Activated naive CD4-positive, alpha-beta T cell treated with anti-CD3 and anti-CD28 coated beads, Interleukin-2, amount 10 ng/mL, durations not matched to agents 7 days and 5 days (primary cell): Measurements from ENCODE around the gene SMARCA2.

ENCODE experiments used
- CTCF ChIA-PET: fragments of 350-600 bp; sonication (Branson Sonifier 250); formaldehyde crosslinking; loops from one replicate; lab custom pipeline; 2021; ENCODE audit warnings: antibody characterized with exemption; lab: Charles Lee
- DNase-seq: peaks from one replicate; pipeline ENCODE4 v3.0.0-alpha.2; 2020
- H3K27ac Mint-ChIP-seq: one replicate; pipeline ENCODE4 v1.8.0; 2021; ENCODE audit warnings: mild to moderate bottlenecking, moderate library complexity, mixed read lengths
- H3K27me3 Mint-ChIP-seq: one replicate; pipeline ENCODE4 v1.8.0; 2021; ENCODE audit warnings: mild to moderate bottlenecking, mixed read lengths
- H3K36me3 Mint-ChIP-seq: one replicate; pipeline ENCODE4 v1.8.0; 2021; ENCODE audit warnings: mixed read lengths
- H3K4me1 Mint-ChIP-seq: one replicate; pipeline ENCODE4 v1.8.0; 2021; ENCODE audit warnings: mixed read lengths
- H3K4me3 Mint-ChIP-seq: one replicate; pipeline ENCODE4 v1.8.0; 2021; ENCODE audit warnings: mild to moderate bottlenecking, moderate library complexity, mixed read lengths
- H3K9me3 Mint-ChIP-seq: one replicate; pipeline ENCODE4 v1.8.0; 2021; ENCODE audit warnings: mixed read lengths

SMARCA2 gene

DNA sequence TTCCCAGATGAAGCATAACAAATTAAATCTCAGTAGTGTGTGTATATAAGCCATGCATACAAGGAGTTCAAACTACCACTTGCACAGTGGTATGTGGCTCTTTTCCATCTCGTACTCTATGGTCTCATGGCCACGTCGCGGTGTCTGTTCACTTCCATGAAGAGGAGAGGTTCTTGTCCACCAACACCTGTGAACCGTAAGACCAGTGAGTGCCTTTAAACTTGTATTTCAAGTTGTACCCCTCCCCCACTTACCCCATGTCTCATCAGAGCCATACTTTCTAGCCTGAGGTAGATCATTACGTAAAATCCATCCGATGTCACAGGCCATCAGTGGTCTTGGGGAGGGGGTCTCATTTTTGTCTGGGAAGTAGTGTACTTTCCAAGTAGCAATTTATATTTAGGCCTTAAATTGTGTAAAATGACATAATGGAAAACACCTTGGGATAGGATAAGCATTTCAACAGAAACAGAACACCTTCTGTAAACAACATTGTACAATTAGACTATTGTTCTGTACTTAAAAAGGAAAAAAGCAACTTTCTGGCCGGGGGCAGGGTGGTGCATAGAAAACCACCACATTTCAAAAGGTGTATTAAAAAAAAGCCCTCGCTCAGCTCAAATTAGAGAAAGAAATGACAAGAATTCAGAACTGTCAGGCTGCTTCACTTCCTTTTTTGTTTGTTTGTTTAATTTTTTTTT, 163.0 kb downstream of the SMARCA2 start:
- Mint-ChIP-seq H3K4me3 (no peak overlapping the region), H3K27me3 (no peaks in the 10 kb centered on the region), H3K9me3 (no peaks in the 10 kb centered on the region), H3K4me1 (peaks cover 3% of the 10 kb centered on the region), H3K27ac (no peak overlapping the region), H3K36me3 (peaks cover 22% of the 10 kb centered on the region)
- no peak for DNase-seq
- CTCF ChIA-PET = interaction anchor here (0.5 to 3.6 kb wide), 4 partner anchors 22 to 46 kb away, joined by 3 to 18 read pairs (median 4); no protein-coding TSS in a partner anchor

DNA sequence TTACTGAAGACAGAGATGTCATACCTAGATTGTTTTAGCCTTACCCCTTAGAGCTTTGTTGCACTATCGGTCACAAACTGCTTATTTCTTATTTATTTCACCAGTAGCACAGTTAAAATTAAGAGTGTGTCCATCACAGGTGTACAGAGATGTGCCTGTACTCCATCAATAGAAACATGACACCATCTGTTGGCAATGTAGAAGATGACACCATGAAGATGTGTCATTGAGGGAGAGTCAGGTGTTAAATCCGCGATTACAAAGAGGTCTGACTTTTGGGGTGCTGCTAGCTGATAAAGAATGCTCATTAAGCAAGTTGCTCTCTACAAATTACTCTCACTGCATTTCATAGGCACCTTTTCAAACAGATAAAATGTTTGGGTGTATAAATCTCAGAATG, 164.4 kb downstream of the SMARCA2 start:
- CTCF ChIA-PET = interaction anchor here (0.6 to 3.6 kb wide), 5 partner anchors 12 to 92 kb away, joined by 3 to 18 read pairs (median 3); no protein-coding TSS in a partner anchor
- H3K4me3 Mint-ChIP-seq = no peak overlapping the region
- H3K27ac Mint-ChIP-seq = no peak overlapping the region
- DNase-seq = no peak
- H3K27me3 Mint-ChIP-seq = no peaks in the 10 kb centered on the region
- H3K4me1 Mint-ChIP-seq = no peaks in the 10 kb centered on the region
- peaks cover 25% of the 10 kb centered on the region for H3K36me3 Mint-ChIP-seq
- no peaks in the 10 kb centered on the region for H3K9me3 Mint-ChIP-seq

DNA sequence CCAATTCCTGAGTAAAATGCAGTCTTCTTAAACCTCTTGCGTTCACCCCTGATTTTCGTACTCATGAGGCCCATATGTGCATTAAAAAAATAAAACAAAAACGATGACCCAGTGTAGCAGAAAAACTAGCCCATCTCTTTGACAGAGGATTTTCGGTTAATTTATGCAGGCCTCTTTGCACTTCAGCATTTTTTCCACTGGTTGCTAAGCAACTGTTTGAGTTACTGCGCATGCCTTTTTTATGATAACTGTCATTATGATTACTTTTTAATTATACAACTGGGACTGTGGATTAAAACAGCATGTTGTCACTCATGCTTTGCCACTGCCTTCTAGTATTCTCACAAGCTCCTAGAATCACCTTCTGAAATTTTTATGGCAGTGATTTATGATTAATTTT, 165.0 kb downstream of the SMARCA2 start:
- Mint-ChIP-seq H3K36me3 (peaks cover 21% of the 10 kb centered on the region), H3K4me1 (no peaks in the 10 kb centered on the region), H3K27ac (no peak overlapping the region), H3K9me3 (no peaks in the 10 kb centered on the region), H3K4me3 (no peak overlapping the region), H3K27me3 (no peaks in the 10 kb centered on the region)
- CTCF ChIA-PET = interaction anchor here (0.6 to 3.6 kb wide), 5 partner anchors 11 to 83 kb away, joined by 3 to 18 read pairs (median 9); no protein-coding TSS in a partner anchor
- no peak for DNase-seq

DNA sequence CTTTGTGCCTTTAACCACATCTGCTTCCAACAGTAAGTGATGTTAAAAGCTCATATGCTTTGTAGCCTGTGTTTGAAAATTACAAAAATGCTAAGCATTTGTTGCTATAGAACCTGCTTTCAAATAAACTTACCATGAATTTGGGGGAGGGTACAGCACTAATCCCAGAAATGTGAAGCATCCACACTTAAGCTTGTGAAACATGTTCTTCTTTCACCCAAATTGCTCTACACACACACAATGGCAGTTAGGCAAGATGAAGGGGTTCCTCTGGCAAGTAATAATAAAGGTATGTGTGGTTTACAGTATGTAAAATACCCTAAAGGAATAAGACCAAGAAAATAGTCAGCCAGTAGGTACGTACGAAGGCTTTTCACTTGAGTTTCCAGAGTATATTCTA, 165.6 kb downstream of the SMARCA2 start:
- CTCF ChIA-PET = interaction anchor here (1.3 to 3.6 kb wide), 6 partner anchors 10 to 73 kb away, joined by 3 to 18 read pairs (median 10); no protein-coding TSS in a partner anchor
- H3K4me1 Mint-ChIP-seq = no peaks in the 10 kb centered on the region
- no peaks in the 10 kb centered on the region for H3K9me3 Mint-ChIP-seq
- H3K4me3 Mint-ChIP-seq = no peak overlapping the region
- no peak for DNase-seq
- no peaks in the 10 kb centered on the region for H3K27me3 Mint-ChIP-seq
- H3K36me3 Mint-ChIP-seq = peaks cover 21% of the 10 kb centered on the region
- H3K27ac Mint-ChIP-seq = no peak overlapping the region

DNA sequence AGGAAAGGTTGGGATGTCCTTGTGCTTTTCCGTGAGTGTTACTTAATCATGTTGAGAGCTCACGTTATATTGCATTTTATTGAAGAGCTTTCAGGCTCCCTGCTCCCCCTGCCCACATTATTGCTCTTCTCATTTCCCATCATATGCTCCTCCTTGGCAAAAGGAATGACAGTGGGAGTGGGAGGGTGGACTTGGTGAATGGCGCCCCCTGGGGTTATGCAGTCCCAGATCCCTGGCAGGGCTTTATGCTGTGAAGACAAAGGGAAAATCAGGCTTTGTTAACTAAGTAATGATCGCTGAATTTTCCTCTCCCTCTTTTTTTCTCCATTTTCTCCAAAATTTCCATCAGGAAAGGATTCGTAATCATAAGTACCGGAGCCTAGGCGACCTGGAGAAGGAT, 166.6 kb downstream of the SMARCA2 start:
- no peaks in the 10 kb centered on the region for H3K27me3 Mint-ChIP-seq
- CTCF ChIA-PET = interaction anchor here (0.8 to 3.6 kb wide), 8 partner anchors 11 to 72 kb away, joined by 3 to 18 read pairs (median 6); no protein-coding TSS in a partner anchor
- H3K9me3 Mint-ChIP-seq = no peaks in the 10 kb centered on the region
- no peak overlapping the region for H3K27ac Mint-ChIP-seq
- DNase-seq = no peak
- peaks cover 25% of the 10 kb centered on the region for H3K36me3 Mint-ChIP-seq
- no peak overlapping the region for H3K4me3 Mint-ChIP-seq
- no peaks in the 10 kb centered on the region for H3K4me1 Mint-ChIP-seq

DNA sequence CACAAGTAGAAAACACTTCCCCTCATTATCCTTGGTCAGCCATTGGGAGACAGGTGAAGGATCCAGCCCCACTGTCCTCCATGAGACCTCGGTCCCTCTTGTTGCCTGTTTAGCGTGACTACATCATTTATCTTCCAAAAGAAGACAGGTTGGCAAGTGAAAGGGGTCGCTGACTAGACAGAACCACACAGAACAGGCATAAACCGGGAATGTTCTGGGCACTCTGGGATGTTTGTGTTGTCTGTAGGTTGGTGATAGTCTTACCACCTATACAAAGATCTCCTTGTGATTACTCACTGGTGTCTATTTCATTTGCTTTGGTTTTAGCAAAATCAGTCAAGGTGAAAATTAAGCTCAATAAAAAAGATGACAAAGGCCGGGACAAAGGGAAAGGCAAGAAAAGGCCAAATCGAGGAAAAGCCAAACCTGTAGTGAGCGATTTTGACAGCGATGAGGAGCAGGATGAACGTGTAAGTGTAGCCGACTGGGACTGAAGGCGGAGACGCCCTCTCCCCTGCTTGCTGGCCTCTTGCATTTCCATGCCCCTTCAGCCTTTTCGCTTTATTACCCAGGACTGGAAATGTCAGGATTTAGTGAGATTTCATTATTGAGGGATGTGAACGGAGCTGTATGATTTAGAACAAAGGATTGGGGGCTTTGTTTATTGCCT, 175.9 kb downstream of the SMARCA2 start:
- H3K27ac Mint-ChIP-seq = no peak overlapping the region
- H3K27me3 Mint-ChIP-seq = no peaks in the 10 kb centered on the region
- H3K36me3 Mint-ChIP-seq = peaks cover 79% of the 10 kb centered on the region
- no peaks in the 10 kb centered on the region for H3K4me1 Mint-ChIP-seq
- no peaks in the 10 kb centered on the region for H3K9me3 Mint-ChIP-seq
- no peak for DNase-seq
- CTCF ChIA-PET = interaction anchor here (0.6 kb wide), 1 partner anchor 12 kb away, joined by 3 read pairs; no protein-coding TSS in a partner anchor
- H3K4me3 Mint-ChIP-seq = no peak overlapping the region

DNA sequence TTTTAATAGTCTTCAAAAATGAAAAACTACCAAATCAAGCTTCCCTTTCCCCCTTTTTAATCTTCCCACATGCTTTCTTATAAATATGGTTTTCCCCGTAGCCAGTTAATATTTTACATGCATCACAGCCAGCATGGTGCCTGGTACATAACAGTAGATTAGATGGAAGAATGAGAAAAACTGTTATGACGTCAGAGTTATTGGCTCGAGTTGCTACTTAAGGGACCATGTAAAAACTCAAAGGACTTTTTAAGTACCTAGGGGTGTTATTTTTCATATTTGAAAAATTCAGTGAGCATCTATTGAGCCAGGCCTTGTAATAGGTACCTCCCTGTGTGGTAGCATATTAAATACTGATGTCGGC, 176.4 kb downstream of the SMARCA2 start:
- Mint-ChIP-seq H3K4me1 (no peaks in the 10 kb centered on the region), H3K36me3 (peaks cover 83% of the 10 kb centered on the region), H3K9me3 (no peaks in the 10 kb centered on the region), H3K27me3 (no peaks in the 10 kb centered on the region), H3K4me3 (no peak overlapping the region), H3K27ac (no peak overlapping the region)
- CTCF ChIA-PET = interaction anchor here (0.6 kb wide), 1 partner anchor 12 kb away, joined by 3 read pairs; no protein-coding TSS in a partner anchor
- DNase-seq = no peak

DNA sequence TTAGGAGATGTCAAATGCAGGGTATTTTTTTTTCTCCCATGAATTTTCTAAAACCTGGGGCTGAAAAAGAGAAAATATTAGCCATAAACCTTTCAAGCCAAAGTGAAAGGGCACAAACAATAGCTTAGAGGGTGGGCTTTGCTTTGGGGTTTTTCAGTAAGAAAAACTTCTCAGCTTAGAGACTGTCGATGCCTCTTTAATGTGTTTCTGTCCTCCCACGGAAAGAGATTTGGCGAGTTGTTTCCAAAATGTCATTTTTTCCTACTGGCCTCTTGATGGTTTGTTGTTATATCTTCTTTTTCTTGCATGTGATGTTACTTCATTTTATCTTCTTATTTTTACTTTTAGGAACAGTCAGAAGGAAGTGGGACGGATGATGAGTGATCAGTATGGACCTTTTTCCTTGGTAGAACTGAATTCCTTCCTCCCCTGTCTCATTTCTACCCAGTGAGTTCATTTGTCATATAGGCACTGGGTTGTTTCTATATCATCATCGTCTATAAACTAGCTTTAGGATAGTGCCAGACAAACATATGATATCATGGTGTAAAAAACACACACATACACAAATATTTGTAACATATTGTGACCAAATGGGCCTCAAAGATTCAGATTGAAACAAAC, 177.3 kb downstream of the SMARCA2 start:
- H3K36me3 Mint-ChIP-seq = peaks cover 86% of the 10 kb centered on the region

DNA sequence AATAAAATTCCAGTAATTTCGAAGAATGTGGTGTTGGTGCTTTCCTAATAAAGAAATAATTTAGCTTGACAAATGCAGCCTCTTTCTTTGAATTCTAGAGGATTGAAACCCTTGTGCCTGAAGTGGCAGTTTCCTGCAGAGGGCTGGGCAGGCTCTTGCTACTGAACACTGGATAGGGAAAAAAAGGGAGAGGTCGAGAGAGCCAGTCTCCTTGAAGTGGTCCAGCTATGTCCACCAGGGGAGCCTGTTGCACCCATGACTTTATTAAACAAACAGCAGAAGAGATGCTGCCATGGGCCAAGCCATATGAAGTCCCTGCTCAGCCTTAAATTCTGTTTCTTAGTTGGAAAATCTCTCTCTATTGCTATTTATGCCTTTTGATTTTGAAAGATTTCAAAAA, 178.4 kb downstream of the SMARCA2 start:
- no peak overlapping the region for H3K4me3 Mint-ChIP-seq

More for the DNA sequence above, 177.3 kb downstream of the SMARCA2 start:
- CTCF ChIA-PET = no interaction called here
- H3K27me3 Mint-ChIP-seq = no peaks in the 10 kb centered on the region
- no peak overlapping the region for H3K27ac Mint-ChIP-seq
- DNase-seq = no peak
- no peak overlapping the region for H3K4me3 Mint-ChIP-seq
- H3K9me3 Mint-ChIP-seq = no peaks in the 10 kb centered on the region
- H3K4me1 Mint-ChIP-seq = no peaks in the 10 kb centered on the region

DNA sequence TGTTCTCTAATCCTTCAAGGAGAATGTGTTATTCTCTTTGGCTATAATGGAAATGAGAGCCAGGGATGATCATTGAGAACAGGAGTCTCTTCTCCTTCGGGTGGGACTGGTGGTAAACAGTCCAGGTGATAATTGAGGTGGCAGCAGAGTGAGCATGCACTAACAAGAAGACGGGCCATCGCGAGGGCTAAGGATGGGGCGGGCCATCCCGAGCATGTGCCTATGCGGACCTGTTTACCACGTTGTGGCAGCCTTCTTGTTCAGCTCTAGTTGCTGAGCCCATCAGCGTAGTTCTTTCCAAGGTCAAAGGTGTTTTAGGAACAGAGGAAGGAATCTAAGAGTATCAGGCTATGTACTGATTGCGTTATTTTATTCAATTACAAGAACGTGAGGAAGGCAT, 180.1 kb downstream of the SMARCA2 start:
- no peaks in the 10 kb centered on the region for H3K27me3 Mint-ChIP-seq
- CTCF ChIA-PET = no interaction called here
- no peak overlapping the region for H3K4me3 Mint-ChIP-seq
- peaks cover 89% of the 10 kb centered on the region for H3K36me3 Mint-ChIP-seq
- H3K27ac Mint-ChIP-seq = no peak overlapping the region
- H3K9me3 Mint-ChIP-seq = peaks cover 2% of the 10 kb centered on the region
- DNase-seq = no peak
- peaks cover 10% of the 10 kb centered on the region for H3K4me1 Mint-ChIP-seq

More for the DNA sequence above, 178.4 kb downstream of the SMARCA2 start:
- Mint-ChIP-seq H3K36me3 (peaks cover 92% of the 10 kb centered on the region), H3K27me3 (no peaks in the 10 kb centered on the region), H3K9me3 (no peaks in the 10 kb centered on the region), H3K27ac (no peak overlapping the region), H3K4me1 (peaks cover 2% of the 10 kb centered on the region)
- CTCF ChIA-PET = no interaction called here
- no peak for DNase-seq

DNA sequence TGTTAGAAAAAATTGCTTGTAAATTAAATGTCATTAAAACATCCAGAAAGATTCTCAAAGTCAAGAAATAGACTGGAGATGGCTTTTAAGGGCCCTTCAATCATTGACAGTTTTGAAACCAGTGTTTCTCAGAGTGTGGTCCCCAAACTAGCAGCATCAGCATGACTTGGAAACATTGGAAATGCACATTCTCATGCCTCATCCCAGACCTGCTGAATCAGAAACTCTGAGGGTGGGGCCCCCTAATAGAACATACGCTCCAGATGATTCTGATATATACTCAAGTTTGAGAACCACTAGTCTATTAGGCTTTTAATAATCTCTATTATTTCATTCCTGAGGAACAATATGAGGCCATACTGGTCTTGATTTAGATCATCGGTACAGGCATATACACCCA, 181.6 kb downstream of the SMARCA2 start:
- Mint-ChIP-seq H3K27me3 (no peaks in the 10 kb centered on the region), H3K36me3 (peaks cover 89% of the 10 kb centered on the region)
- CTCF ChIA-PET = no interaction called here

DNA sequence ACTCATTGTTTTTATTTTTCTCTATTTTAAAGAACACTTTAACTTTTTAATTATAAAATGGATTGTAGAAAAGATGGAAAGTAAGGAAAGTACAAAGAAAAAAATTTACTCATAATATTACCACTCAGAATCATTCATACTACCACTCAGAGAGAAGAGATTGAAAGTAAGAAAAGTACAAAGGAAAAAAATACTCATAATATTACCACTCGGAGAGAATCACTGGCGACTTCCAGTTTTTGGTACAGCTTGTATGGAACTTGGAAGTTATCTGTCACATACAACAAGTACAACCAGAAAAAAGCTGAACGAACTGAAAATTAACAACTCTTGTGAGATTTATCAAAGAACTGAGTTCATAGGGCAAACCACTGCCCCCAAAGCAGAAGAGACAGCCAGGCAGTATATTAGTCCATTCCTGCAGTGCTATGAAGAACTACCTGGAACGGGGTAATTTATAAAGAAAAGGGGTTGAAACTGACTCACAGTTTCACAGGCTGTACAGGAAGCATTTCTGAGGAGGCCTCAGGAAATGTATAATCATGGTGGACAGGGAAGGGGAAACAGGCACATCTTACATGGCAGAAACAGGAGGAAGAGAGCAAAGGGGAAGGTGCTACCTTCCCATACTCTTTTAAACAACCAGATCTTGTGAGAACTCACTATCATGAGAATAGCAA, 183.9 kb downstream of the SMARCA2 start:
- Mint-ChIP-seq H3K4me3 (no peak overlapping the region), H3K27me3 (no peaks in the 10 kb centered on the region), H3K27ac (peak overlapping the region; percentile 56), H3K4me1 (peaks cover 10% of the 10 kb centered on the region), H3K9me3 (peaks cover 6% of the 10 kb centered on the region), H3K36me3 (peaks cover 72% of the 10 kb centered on the region)
- CTCF ChIA-PET = no interaction called here
- DNase-seq = no peak

More for the DNA sequence above, 181.6 kb downstream of the SMARCA2 start:
- Mint-ChIP-seq H3K9me3 (peaks cover 6% of the 10 kb centered on the region), H3K4me1 (peaks cover 10% of the 10 kb centered on the region), H3K4me3 (no peak overlapping the region), H3K27ac (no peak overlapping the region)
- DNase-seq = no peak

DNA sequence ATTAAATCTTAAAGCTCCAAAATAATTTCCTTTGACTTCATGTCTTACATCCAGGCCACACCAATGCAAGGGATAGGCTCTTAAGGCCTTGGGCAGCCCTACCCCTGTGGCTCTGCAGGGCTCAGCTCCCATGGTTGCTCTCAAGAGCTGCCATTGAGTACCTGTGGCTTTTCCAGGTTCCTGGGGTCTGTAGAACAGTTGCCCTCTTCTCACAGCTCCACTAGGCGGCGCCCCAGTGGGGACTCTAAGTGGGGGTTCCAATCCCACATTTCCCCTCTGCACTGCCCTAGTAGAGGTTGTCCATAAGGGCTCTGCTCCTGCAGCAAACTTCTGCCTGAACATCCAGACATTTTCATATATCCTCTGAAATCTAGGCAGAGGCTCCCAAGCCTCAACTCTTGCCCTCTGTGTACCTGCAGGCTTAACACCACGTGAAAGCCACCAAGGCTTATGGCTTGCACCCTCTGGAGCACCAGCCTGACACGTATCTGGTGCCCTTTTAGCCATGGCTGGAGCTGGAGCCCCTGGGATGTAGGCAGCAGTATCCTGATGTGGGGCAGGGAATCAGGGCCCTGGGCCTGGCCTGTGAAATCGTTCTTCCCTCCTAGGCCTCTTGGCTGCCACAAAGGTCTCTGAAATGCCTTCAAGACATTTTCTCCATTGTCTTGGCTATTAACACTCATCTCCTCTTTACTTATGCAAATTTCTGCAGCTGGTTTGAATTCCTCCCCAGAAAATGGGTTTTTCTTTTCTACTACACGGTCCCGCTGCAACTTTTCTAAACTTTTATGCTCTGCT, 185.1 kb downstream of the SMARCA2 start:
- CTCF ChIA-PET = interaction anchor here (0.6 to 0.7 kb wide), 2 partner anchors 22 to 1411 kb away, joined by 3 to 4 read pairs; no protein-coding TSS in a partner anchor
- H3K4me1 Mint-ChIP-seq = peaks cover 10% of the 10 kb centered on the region
- no peaks in the 10 kb centered on the region for H3K27me3 Mint-ChIP-seq
- peaks cover 6% of the 10 kb centered on the region for H3K9me3 Mint-ChIP-seq
- peaks cover 61% of the 10 kb centered on the region for H3K36me3 Mint-ChIP-seq
- H3K27ac Mint-ChIP-seq = no peak overlapping the region
- no peak for DNase-seq
- H3K4me3 Mint-ChIP-seq = no peak overlapping the region
